Activated gamma-delta T cell (primary cell): ENCODE measurements around the gene MFRP.

Experiments used
- DNase-seq: peaks from one replicate; lab custom pipeline; 2025; lab: John Stamatoyannopoulos, UW

MFRP gene

DNA sequence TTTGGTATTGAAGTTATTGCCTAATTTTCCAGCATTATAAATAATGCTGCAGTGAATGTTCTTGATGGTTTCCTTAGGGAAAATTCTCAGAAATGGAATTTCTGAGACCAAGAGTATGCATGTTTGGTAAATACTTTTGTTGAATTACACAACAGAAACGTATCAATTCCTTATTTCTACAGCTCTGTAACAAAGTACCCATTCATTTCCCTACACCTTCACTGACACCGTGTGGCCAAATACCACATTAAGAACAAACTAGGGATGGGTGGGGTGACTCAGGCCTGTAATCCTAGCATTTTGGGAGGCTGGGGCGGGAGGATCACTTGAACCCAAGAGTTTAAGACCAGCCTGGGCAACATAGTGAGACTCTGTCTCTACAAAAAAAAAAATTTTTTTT is 51.3 kb downstream of the MFRP start:
- DNase-seq: no peak

DNA sequence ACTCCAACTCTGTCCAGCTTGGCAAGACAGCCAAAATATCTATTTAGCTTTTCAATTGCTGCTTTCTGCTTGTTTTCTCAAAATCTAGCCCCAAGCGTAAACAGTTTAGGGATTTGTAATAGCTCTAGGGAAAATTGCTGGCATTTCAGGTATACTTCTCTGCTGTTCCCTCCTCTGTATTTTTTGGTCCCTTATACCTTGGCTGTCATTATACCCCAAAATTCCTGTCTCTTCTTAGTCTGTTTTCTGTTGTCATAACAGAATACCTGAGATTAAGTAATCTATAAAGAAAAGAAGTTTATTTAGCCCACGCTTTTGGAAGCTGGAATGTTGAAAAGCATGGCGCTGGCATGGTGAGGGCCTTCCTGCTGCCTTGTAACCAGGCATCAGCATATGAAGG is 53.0 kb downstream of the MFRP start:
- no peak for DNase-seq

- DNase-seq: no peak
Measured at GRCh38 chr11:119290894-119291497, 55.5 kb downstream of the MFRP start.
